Measurements from ENCODE around the gene CHRDL2. TPM values are rescaled to one million over a fixed set of nuclear protein-coding genes. Genes with fewer than 3 reads are reported as not detected.
A peak's percentile ranks its signal among the peaks of the same experiment; 100 is the strongest.
"Not testable (repeated sequence)": the region's sequence is repeated elsewhere in the genome, so short reads cannot be mapped to it uniquely, and the experiment has no call there.

Gene CHRDL2
- total RNA-seq, 1 experiment from 2014 or later: 7.7 TPM

- POLR2A ChIA-PET (ENCODE audit: low non-redundant PET): no interaction called here
Measured at GRCh38 chr11:74751303-74751702, 20.1 kb upstream of the CHRDL2 start.

DNA sequence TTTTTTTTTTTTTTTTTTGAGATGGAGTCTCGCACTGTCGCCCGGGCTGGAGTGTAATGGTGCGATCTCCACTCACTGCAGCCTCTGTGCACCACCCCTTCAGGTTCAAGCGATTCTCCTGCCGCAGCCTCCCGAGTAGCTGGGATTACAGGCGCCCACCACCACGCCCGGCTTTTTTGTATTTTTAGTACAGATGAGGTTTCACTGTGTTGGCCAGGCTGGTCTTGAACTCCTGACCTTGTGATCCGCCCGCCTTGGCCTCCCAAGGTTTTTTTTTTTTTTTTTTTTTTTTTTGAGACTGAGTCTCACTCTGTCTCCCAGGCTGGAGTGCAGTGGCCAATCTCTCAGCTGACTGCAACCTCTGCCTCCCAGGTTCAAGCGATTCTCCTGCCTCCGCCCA, 19.4 kb upstream of the CHRDL2 start:
- H3K4me3 ChIP-seq (ENCODE audit: low read depth, low read length, poor library complexity, severe bottlenecking); DNase-seq (ENCODE audit: low spot score); H3K36me3 ChIP-seq (ENCODE audit: insufficient read depth, low read length, poor library complexity, severe bottlenecking); H3K27me3 ChIP-seq (replicated peaks; ENCODE audit: insufficient read depth, low read depth, low read length, poor library complexity); CTCF ChIA-PET; H3K27ac ChIP-seq (ENCODE audit: low read depth, low read length, poor library complexity, severe bottlenecking); intact Hi-C loops (cut with micrococcal nuclease; ENCODE audit: unreplicated experiment); POLR2A ChIA-PET (ENCODE audit: low non-redundant PET); BruUV-seq (replicated peaks); H3K9me3 ChIP-seq (ENCODE audit: low read depth, low read length, poor library complexity, severe bottlenecking): not testable (repeated sequence)
- peaks cover 24% of the 10 kb centered on the region for H3K4me1 ChIP-seq (ENCODE audit: insufficient read depth, low read length, poor library complexity, severe bottlenecking)

More at GRCh38 chr11:74751303-74751702, 20.1 kb upstream of the CHRDL2 start:
- Histone ChIP-seq H3K4me3 (ENCODE audit: low read depth, low read length, poor library complexity, severe bottlenecking) (no peak overlapping the region), H3K27me3 (replicated peaks; ENCODE audit: insufficient read depth, low read depth, low read length, poor library complexity) (peaks cover 5% of the 10 kb centered on the region), H3K9me3 (ENCODE audit: low read depth, low read length, poor library complexity, severe bottlenecking) (no peaks in the 10 kb centered on the region), H3K36me3 (ENCODE audit: insufficient read depth, low read length, poor library complexity, severe bottlenecking) (no peaks in the 10 kb centered on the region), H3K27ac (ENCODE audit: low read depth, low read length, poor library complexity, severe bottlenecking) (no peak overlapping the region), H3K4me1 (ENCODE audit: insufficient read depth, low read length, poor library complexity, severe bottlenecking) (peaks cover 26% of the 10 kb centered on the region)
- DNase-seq (ENCODE audit: low spot score): no peak
- CTCF ChIA-PET: no interaction called here
- intact Hi-C loops (cut with micrococcal nuclease; ENCODE audit: unreplicated experiment): no loop called here
- TF ChIP-seq EZH2 (IDR thresholded peaks at IDR 0.05; ENCODE audit: borderline replicate concordance, low read depth, low read length, poor library complexity, severe bottlenecking) (no peak), CTCF (conservative IDR thresholded peaks at IDR 0.05; ENCODE audit: low read depth, low read length) (no peak)
- BruUV-seq (replicated peaks): no TSS peak

DNA sequence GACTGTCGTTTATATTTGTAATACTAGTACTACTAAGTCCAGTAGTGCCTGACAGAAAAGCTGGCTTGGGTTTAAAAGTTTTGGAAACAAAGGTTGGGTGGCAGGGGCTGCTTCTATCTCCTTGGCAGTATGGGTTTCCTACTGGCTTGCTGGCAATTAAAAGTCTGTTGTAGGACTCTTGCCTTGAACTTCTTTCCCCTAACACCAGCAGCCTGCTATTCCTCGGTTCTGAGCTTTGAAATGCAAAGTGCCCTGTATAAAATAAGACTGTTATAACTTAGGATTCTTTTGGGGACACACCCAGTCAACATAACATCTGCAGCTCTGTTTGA, 18.7 kb upstream of the CHRDL2 start:
- ChIA-PET CTCF (interaction anchor here (0.7 kb wide), 1 partner anchor 47 kb away, joined by 3 read pairs; no protein-coding TSS in a partner anchor), POLR2A (ENCODE audit: low non-redundant PET) (no interaction called here)
- H3K36me3 ChIP-seq (ENCODE audit: insufficient read depth, low read length, poor library complexity, severe bottlenecking): no peaks in the 10 kb centered on the region
- TF ChIP-seq EZH2 (IDR thresholded peaks at IDR 0.05; ENCODE audit: borderline replicate concordance, low read depth, low read length, poor library complexity, severe bottlenecking) (no peak), CTCF (conservative IDR thresholded peaks at IDR 0.05; ENCODE audit: low read depth, low read length) (no peak)
- H3K4me1 ChIP-seq (ENCODE audit: insufficient read depth, low read length, poor library complexity, severe bottlenecking): peaks cover 17% of the 10 kb centered on the region
- H3K9me3 ChIP-seq (ENCODE audit: low read depth, low read length, poor library complexity, severe bottlenecking): no peaks in the 10 kb centered on the region
- intact Hi-C loops (cut with micrococcal nuclease; ENCODE audit: unreplicated experiment): no loop called here
- DNase-seq (ENCODE audit: low spot score): no peak
- no peak overlapping the region for H3K27ac ChIP-seq (ENCODE audit: low read depth, low read length, poor library complexity, severe bottlenecking)
- H3K4me3 ChIP-seq (ENCODE audit: low read depth, low read length, poor library complexity, severe bottlenecking): peak overlapping the region; percentile 70
- TSS peak; percentile 82 for BruUV-seq (replicated peaks)
- H3K27me3 ChIP-seq (replicated peaks; ENCODE audit: insufficient read depth, low read depth, low read length, poor library complexity): peaks cover 5% of the 10 kb centered on the region

DNA sequence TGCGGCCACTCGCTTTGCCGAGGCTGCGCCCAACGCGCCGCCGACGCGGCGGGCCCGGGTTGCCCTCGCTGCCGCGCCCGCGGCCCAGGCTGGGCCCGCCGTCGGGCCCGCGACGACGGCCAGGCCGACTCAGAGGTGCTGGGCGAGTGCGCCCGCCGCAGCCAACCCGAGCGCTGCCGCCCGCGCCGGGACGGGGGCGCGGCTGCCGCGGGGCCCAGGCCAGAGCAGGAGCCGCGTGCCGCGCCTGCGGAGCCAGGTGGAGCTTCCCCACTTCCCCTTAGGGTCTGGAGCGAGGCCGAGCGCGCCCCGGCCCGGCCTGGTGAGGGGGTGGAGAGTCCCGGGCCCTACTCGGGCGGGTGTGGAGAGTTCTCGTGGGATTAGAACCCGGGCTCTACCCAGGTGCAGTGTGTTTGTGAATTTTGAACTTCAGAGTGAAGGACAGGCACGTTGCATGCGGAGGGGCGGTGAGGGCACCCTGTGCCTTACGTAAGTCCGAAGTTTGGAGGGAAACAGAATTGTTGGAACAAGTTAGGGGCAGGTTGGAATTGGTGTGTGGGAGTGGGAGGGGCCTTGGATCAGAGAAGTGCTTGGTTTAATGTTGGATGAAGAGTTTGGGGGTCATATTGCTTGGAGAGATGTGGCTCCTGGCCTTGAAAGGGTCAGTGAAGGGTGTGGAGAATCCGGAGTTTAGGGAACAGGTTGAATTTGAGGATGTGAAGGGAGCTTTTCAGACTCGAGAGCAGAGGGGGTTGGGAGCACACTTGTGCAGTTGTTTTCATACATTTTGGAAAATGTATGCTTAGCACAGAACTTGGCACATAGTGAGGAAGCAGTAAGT, 18.1 kb upstream of the CHRDL2 start:
- TF ChIP-seq CTCF (conservative IDR thresholded peaks at IDR 0.05; ENCODE audit: low read depth, low read length): no peak
- no peak for TF ChIP-seq EZH2 (IDR thresholded peaks at IDR 0.05; ENCODE audit: borderline replicate concordance, low read depth, low read length, poor library complexity, severe bottlenecking)
- intact Hi-C loops (cut with micrococcal nuclease; ENCODE audit: unreplicated experiment): no loop called here
- BruUV-seq (replicated peaks): no TSS peak
- ChIA-PET CTCF (interaction anchor here (0.7 kb wide), 1 partner anchor 47 kb away, joined by 3 read pairs; no protein-coding TSS in a partner anchor), POLR2A (ENCODE audit: low non-redundant PET) (no interaction called here)
- peak; percentile 65 for DNase-seq (ENCODE audit: low spot score)
- no peaks in the 10 kb centered on the region for H3K36me3 ChIP-seq (ENCODE audit: insufficient read depth, low read length, poor library complexity, severe bottlenecking)
- peak overlapping the region; percentile 87 for H3K27ac ChIP-seq (ENCODE audit: low read depth, low read length, poor library complexity, severe bottlenecking)
- peaks cover 11% of the 10 kb centered on the region for H3K4me1 ChIP-seq (ENCODE audit: insufficient read depth, low read length, poor library complexity, severe bottlenecking)
- no peaks in the 10 kb centered on the region for H3K9me3 ChIP-seq (ENCODE audit: low read depth, low read length, poor library complexity, severe bottlenecking)
- peaks cover 5% of the 10 kb centered on the region for H3K27me3 ChIP-seq (replicated peaks; ENCODE audit: insufficient read depth, low read depth, low read length, poor library complexity)
- H3K4me3 ChIP-seq (ENCODE audit: low read depth, low read length, poor library complexity, severe bottlenecking): peak overlapping the region; percentile 70

Data from A673 (cell line).